Calu3 (cell line): Measurements from ENCODE around the gene SLC16A3. TPM values are rescaled to one million over a fixed set of nuclear protein-coding genes. Genes with fewer than 3 reads are reported as not detected.

Experiments
- BruUV-seq: library from RNA; stranded (reverse); fragments of 400-500 nt; replicated peaks from 2 replicates; lab custom pipeline; 2021; lab: Mats Ljungman, UMichigan
- CTCF ChIA-PET: fragments of 300-600 bp; sonication (Branson Sonifier 250); formaldehyde crosslinking; loops from one replicate; lab custom pipeline; 2022; ENCODE audit warnings: antibody characterized with exemption; lab: Charles Lee
- DNase-seq: peaks from one replicate; pipeline ENCODE4 v3.0.0; 2022
- H3K27ac Mint-ChIP-seq: one replicate; pipeline ENCODE4 v1.8.0; 2022; ENCODE audit warnings: mixed read lengths; ENCODE audit not compliant: unreplicated experiment
- H3K27me3 Mint-ChIP-seq: one replicate; pipeline ENCODE4 v1.8.0; 2022; ENCODE audit warnings: mixed read lengths; ENCODE audit not compliant: unreplicated experiment
- H3K36me3 Mint-ChIP-seq: one replicate; pipeline ENCODE4 v1.8.0; 2022; ENCODE audit warnings: mild to moderate bottlenecking, moderate library complexity, mixed read lengths; ENCODE audit not compliant: insufficient read depth, unreplicated experiment
- H3K4me1 Mint-ChIP-seq: one replicate; pipeline ENCODE4 v1.8.0; 2022; ENCODE audit warnings: mild to moderate bottlenecking, low read depth, mixed read lengths; ENCODE audit not compliant: unreplicated experiment
- H3K4me3 Mint-ChIP-seq: one replicate; pipeline ENCODE4 v1.8.0; 2022; ENCODE audit warnings: mild to moderate bottlenecking, low read depth, moderate library complexity, mixed read lengths; ENCODE audit not compliant: unreplicated experiment
- H3K9me3 Mint-ChIP-seq: one replicate; pipeline ENCODE4 v1.8.0; 2022; ENCODE audit warnings: low read depth, mixed read lengths; ENCODE audit not compliant: unreplicated experiment
- CTCF ChIP-seq: fragments of 200-600 bp; IDR thresholded peaks from one replicate; pipeline ENCODE4 v1.8.0; 2022; ENCODE audit warnings: antibody characterized with exemption; ENCODE audit not compliant: unreplicated experiment
- intact Hi-C: fragments of 100-400 bp; cut with micrococcal nuclease; formaldehyde crosslinking; loops from one replicate; pipeline ENCODE4 v1.10.0; 2022; ENCODE audit not compliant: unreplicated experiment
- total RNA-seq: library from RNA; stranded (reverse); gene quantifications from 2 replicates; pipeline ENCODE4 v1.2.3, GENCODE V29; 2022

Gene SLC16A3
- total RNA-seq, 1 experiment from 2014 or later = 47.2 TPM

GRCh38 chr17:82237083-82237745 is 8.4 kb downstream of the SLC16A3 start:
- H3K36me3 Mint-ChIP-seq = peaks cover 66% of the 10 kb centered on the region
- CTCF ChIA-PET = interaction anchor here (1.7 kb wide), 1 partner anchor 31 kb away, joined by 10 read pairs; no protein-coding TSS in a partner anchor
- peaks cover 15% of the 10 kb centered on the region for H3K4me1 Mint-ChIP-seq
- intact Hi-C loops = no loop called here
- no TSS peak for BruUV-seq
- H3K27ac Mint-ChIP-seq = no peak overlapping the region
- H3K4me3 Mint-ChIP-seq = no peak overlapping the region
- TF ChIP-seq CTCF = no peak
- no peaks in the 10 kb centered on the region for H3K27me3 Mint-ChIP-seq
- DNase-seq = no peak
- no peaks in the 10 kb centered on the region for H3K9me3 Mint-ChIP-seq

DNA sequence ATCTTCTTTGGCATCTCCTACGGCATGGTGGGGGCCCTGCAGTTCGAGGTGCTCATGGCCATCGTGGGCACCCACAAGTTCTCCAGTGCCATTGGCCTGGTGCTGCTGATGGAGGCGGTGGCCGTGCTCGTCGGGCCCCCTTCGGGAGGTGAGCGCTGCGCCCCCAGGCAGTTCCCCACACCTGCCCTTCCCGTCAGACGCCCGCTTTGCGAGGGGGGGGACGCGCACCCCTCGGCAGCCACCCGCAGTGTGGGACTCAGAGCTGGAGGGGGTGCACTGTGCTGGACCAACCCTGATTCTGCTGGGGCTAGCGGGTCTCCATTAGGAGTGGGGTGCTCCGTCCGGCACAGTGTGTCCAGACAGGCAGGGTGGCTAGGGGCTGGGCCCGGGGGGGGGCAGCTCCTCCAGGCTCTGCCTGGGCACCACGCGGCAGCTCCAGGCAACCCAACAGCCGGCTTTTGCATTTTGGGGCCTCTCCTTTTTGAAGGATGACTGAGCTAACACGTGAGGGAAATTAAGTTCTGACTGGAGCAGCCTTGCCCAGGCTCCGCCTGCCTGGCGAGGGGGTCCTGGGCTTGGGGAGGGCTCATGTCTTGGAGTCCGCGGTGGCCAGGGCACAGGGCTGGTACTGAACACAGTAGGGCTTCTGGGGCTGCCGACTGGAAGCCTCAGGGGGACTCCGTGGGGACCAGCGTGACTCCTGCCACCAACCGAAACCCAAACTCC is 9.1 kb downstream of the SLC16A3 start:
- CTCF ChIA-PET = no interaction called here
- H3K27ac Mint-ChIP-seq = no peak overlapping the region
- peaks cover 21% of the 10 kb centered on the region for H3K4me1 Mint-ChIP-seq
- TF ChIP-seq CTCF = no peak
- no peaks in the 10 kb centered on the region for H3K27me3 Mint-ChIP-seq
- peaks cover 72% of the 10 kb centered on the region for H3K36me3 Mint-ChIP-seq
- no peak overlapping the region for H3K4me3 Mint-ChIP-seq
- H3K9me3 Mint-ChIP-seq = no peaks in the 10 kb centered on the region
- no peak for DNase-seq
- intact Hi-C loops = no loop called here
- no TSS peak for BruUV-seq

- H3K36me3 Mint-ChIP-seq = peaks cover 71% of the 10 kb centered on the region
- CTCF ChIA-PET = no interaction called here
Measured at GRCh38 chr17:82238472-82239201, 9.8 kb downstream of the SLC16A3 start.

More at GRCh38 chr17:82238472-82239201, 9.8 kb downstream of the SLC16A3 start:
- Mint-ChIP-seq H3K27me3 (no peaks in the 10 kb centered on the region), H3K4me3 (no peak overlapping the region), H3K27ac (no peak overlapping the region), H3K9me3 (no peaks in the 10 kb centered on the region), H3K4me1 (peaks cover 21% of the 10 kb centered on the region)
- TF ChIP-seq CTCF = no peak
- BruUV-seq = no TSS peak
- intact Hi-C loops = no loop called here
- DNase-seq = no peak
